Measurements from ENCODE around the gene MRPL11.
"Not testable (repeated sequence)": the region's sequence is repeated elsewhere in the genome, so short reads cannot be mapped to it uniquely, and the experiment has no call there.

The MRPL11 gene

GRCh38 chr11:66466225-66467033, 27.8 kb upstream of the MRPL11 start, which contains the start of gene PELI3:
TSS of gene PELI3 (plus strand) at chr11:66466905. CDS start at chr11:66468129, 1,224 bp downstream.
- peak; percentile 92 for DNase-seq

- no peak for DNase-seq
These were observed 27.0 kb upstream of the MRPL11 start for GRCh38 chr11:66465373-66466224.

- DNase-seq: no peak
These were observed 26.3 kb upstream of the MRPL11 start for GRCh38 chr11:66464916-66465315.

GRCh38 chr11:66464116-66464515, 25.5 kb upstream of the MRPL11 start:
- not testable (repeated sequence) for DNase-seq

GRCh38 chr11:66462911-66463310, 24.3 kb upstream of the MRPL11 start:
- DNase-seq: no peak

DNA sequence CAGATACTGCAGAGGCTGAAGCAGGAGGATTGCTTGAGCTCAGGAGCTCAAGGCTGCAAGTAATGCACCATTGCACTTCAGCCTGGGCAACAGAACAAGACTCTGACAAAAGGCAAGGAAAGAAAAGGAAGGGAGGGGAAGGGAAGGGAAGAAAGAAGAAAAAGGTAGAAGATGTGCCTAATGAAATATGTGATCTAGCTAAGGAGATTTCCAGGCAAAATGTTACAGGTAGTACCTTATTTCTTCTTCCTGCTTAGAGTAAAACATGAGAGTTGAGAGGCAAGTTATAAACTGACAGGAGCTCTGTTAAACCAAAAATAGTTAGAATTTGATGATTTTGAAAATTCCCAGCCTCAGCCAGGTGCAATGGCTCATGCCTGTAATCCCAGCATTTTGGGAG, 23.4 kb upstream of the MRPL11 start:
- DNase-seq: no peak

- no peak for DNase-seq
These were observed 20.6 kb upstream of the MRPL11 start for GRCh38 chr11:66459138-66459778.

GRCh38 chr11:66457826-66458225, 19.2 kb upstream of the MRPL11 start:
- no peak for DNase-seq

GRCh38 chr11:66454828-66455227, 16.2 kb upstream of the MRPL11 start:
- DNase-seq: no peak

GRCh38 chr11:66454247-66454646, 15.6 kb upstream of the MRPL11 start:
- DNase-seq: no peak

DNA sequence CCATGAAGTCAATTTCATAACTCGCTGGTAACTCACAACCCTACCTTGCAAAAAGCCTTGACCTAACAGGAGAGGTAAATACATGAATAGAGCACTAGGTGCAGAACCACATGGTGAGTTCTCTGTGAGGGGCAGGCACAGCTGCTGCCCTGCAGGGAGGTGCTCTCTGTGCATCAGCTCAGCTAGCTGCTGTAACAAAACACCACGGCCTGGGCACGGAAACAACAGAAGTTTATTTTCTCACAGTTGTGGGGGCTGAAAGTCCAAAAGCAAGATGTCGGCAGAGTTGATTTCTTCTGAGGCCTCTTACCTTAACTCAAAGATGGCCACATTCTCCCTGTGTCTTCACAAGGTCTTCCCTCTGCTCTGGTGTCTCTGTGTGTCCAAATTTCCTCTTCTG, 13.0 kb upstream of the MRPL11 start:
- no peak for DNase-seq

- no peak for DNase-seq
These were observed 11.9 kb upstream of the MRPL11 start for GRCh38 chr11:66450560-66450959.

- DNase-seq: no peak
These were observed 9.9 kb upstream of the MRPL11 start for GRCh38 chr11:66448523-66448922.

DNA sequence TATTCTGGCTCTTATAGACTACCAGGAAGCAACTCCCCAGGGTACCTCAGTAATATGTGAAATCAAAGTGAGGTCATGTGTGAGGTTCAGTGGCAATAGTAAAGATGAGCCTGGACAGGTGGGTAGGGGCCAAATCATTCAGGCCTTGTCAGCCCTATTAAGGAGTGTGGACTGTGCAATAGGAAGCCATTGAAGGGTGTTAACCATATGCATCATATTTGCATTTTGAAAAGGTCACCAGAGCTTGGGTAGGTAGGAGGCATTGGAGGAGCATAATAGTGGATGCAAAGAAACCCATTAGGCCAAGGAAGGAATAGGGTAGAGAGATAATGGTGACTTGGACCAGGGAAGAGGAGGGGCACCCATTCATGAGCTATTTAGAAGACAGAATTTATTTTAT, 8.4 kb upstream of the MRPL11 start:
- DNase-seq: no peak

GRCh38 chr11:66443602-66444001, 5.0 kb upstream of the MRPL11 start:
- DNase-seq: no peak

DNA sequence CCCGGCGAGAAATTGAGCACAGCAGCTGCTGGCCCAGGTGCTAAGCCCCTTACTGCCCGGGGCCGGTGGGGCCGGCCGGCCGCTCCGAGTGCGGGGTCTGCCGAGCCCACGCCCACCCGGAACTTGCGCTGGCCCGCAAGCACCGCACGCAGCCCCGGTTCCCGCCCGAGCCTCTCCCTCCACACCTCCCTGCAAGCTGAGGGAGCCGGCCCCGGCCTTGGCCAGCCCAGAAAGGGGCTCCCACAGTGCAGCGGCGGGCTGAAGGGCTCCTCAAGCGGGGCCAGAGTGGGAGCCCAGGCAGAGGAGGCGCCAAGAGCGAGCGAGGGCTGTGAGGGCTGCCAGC, 2.3 kb upstream of the MRPL11 start:
- DNase-seq: not testable (repeated sequence)

DNA sequence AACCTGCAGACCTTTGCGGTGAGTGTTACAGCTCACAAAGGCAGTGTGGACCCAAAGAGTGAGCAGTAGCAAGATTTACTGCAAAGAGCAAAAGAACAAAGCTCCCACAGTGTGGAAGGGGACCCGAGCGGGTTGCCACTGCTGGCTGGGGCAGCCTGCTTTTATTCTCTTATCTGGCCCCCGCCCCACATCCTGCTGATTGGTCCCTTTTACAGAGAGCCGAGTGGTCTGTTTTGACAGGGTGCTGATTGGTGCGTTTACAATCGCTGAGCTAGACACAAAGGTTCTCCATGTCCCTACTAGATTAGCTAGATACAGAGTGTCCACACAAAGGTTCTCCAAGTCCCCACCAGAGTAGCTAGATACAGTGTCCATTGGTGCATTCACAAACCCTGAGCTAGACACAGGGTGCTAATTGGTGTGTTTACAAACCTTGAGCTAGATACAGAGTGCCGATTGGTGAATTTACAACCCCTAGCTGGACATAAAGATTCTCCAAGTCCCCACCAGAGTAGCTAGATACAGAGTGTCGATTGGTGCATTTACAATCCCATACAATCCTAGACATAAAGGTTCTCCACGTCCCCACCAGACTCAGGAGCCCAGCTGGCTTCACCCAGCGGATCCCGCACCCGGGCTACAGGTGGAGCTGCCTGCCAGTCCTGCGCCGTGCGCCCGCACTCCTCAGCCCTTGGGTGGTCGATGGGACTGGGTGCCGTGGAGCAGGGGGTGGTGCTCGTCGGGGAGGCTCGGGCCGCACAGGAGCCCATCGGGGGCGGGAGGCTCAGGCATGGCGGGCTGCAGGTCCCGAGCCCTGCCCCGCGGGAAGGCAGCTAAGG, 1.7 kb upstream of the MRPL11 start:
- not testable (repeated sequence) for DNase-seq

GRCh38 chr11:66437979-66438503, 607 bp downstream of the MRPL11 start:
- DNase-seq: no peak

GRCh38 chr11:66432597-66432996, 6.1 kb downstream of the MRPL11 start:
- no peak for DNase-seq

DNA sequence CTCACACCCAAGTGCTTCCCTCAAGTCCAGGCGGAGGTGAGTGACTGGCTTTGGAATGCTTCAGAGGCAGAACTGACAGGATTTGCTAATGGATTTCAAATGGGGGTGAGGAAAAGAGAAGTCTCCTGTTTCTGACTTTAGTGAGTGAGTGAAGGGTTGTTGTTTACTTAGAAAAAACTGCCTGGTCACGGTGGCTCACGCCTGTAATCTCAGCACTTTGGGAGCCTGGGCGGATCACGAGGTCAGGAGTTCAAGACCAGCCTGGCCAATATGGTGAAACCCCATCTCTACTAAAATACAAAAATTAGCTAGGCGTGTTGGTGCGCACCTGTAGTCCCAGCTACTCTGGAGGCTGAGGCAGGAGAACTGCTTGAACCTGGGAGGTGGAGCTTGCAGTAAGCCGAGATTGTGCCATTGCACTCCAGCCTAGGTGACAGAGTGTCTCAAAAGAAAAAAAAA, 6.7 kb downstream of the MRPL11 start:
- not testable (repeated sequence) for DNase-seq

DNA sequence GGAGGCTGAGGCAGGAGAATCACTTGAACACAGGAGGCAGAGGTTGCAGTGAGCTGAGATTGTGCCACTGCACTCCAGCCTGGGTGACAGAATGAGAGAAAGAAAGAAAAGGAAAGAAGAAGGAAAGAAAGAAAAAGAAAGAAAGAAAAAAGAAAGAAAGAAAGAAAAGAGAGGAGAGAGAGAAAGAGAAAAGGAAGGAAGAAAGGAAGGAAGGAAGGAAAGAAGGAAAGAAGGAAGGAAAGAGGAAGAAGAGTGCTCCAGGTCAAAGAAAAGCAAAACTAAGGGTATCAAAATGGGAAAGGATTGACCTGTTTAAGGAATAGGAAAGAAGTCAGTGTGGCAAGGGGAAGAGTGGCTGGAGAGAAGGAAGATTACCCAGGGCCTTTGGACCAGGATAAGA, 7.4 kb downstream of the MRPL11 start:
- not testable (repeated sequence) for DNase-seq

- peak; percentile 66 for DNase-seq
These were observed 8.6 kb downstream of the MRPL11 start for GRCh38 chr11:66429983-66430602.
